OCI-LY1 (cell line): ENCODE results near the gene PPM1B.

Experiments used
- EZH2 ChIP-seq: fragments of 200-600 bp; sonication (generic), shearing (Covaris generic); IDR thresholded peaks from 2 replicates; pipeline ENCODE4 v1.8.0; 2017; ENCODE audit warnings: borderline replicate concordance, mixed run types, mild to moderate bottlenecking, antibody characterized with exemption, low read length, moderate library complexity, mixed read lengths
- TF ChIP-seq, protein P1 (sequence below): fragments of 200-600 bp; sonication (generic), shearing (Covaris generic); IDR thresholded peaks from 2 replicates; pipeline ENCODE4 v1.5.1; 2017; ENCODE audit warnings: mild to moderate bottlenecking, antibody characterized with exemption, low read length, moderate library complexity, mixed read lengths

DNA sequence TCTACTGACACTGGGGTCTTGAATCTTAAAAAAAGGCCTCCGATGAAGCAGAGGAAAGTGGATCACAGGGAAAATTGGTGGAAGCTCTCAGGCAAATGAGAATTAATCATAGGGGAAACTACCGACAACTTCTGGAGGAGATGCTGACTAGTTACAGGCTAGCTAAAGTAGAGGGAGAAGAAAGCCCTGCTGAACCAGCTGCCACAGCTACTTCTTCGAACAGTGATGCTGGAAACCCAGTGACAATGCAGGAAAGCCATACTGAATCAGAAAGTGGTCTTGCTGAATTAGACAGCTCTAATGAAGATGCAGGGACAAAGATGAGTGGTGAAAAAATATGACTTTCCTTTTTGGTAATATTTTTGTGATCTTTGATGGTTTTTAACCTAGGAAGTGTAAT, 61.7 kb downstream of the PPM1B start:
- TF ChIP-seq, protein P1, sequence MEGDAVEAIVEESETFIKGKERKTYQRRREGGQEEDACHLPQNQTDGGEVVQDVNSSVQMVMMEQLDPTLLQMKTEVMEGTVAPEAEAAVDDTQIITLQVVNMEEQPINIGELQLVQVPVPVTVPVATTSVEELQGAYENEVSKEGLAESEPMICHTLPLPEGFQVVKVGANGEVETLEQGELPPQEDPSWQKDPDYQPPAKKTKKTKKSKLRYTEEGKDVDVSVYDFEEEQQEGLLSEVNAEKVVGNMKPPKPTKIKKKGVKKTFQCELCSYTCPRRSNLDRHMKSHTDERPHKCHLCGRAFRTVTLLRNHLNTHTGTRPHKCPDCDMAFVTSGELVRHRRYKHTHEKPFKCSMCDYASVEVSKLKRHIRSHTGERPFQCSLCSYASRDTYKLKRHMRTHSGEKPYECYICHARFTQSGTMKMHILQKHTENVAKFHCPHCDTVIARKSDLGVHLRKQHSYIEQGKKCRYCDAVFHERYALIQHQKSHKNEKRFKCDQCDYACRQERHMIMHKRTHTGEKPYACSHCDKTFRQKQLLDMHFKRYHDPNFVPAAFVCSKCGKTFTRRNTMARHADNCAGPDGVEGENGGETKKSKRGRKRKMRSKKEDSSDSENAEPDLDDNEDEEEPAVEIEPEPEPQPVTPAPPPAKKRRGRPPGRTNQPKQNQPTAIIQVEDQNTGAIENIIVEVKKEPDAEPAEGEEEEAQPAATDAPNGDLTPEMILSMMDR, result no peak
- no peak for TF ChIP-seq EZH2
